ENCODE data around the gene VSTM4.

DNA sequence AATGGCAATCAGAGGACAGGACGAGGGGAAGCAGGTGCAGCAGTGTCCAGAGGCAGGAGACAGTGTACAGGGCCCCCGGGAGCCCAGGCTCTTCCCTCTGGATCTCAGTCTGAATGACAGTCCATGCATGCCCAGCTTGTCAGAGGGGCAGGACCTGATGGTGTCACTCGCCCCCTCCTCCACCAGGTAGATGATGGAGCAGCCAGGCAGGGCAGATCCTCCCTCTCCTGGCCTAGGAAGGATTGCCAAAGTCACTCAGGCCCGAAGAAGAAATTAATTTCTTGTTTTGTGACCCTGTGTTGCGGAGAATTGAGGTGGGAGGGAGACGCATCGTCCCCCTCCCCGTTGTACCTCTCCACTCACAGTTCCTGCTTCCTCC is 4.0 kb downstream of the VSTM4 start:
- TF ChIP-seq POLR2A (IDR thresholded peaks at IDR 0.05; ENCODE audit: low read length) (no peak), GATA1 (IDR thresholded peaks at IDR 0.05; ENCODE audit: low read depth, low read length) (no peak)

Data from erythroblast (primary cell).